Measurements from ENCODE around the gene RIT1. TPM values are rescaled to one million over a fixed set of nuclear protein-coding genes. Genes with fewer than 3 reads are reported as not detected.

The RIT1 gene
- total RNA-seq, 4 donors from 2014 or later: 19.5 to 32.6 (median 27.4) TPM

- H3K4me1 ChIP-seq: peaks cover 53 to 66% of the 10 kb centered on the region in 2 donors
- 49 to 52% methylated on average over 11 of the region's 11 CpGs for WGBS, 2 donors
- intact Hi-C loops (cut with DNase I): loop anchor here (5.0 kb wide), 1 partner anchor 36 kb away; the partner anchor contains the start of gene ARHGEF2
Measured at GRCh38 chr1:155940993-155941844, 30.1 kb upstream of the RIT1 start, which contains the start of gene RXFP4. Gene RXFP4 (plus strand): TSS chr1:155941638. CDS start chr1:155941710, 72 bp downstream.

GRCh38 chr1:155940482-155940992 is 29.4 kb upstream of the RIT1 start:
- H3K4me1 ChIP-seq: peaks cover 46 to 60% of the 10 kb centered on the region in 2 donors
- DNase-seq: peak; percentile 60 to 61
- H3K36me3 ChIP-seq: no peaks in the 10 kb centered on the region
- no peaks in the 10 kb centered on the region for H3K27me3 ChIP-seq
- H3K27ac ChIP-seq: peak overlapping the region; percentile 76 to 87 (median 86)
- intact Hi-C loops (cut with DNase I): loop anchor here (5.0 kb wide), 1 partner anchor 37 kb away; the partner anchor contains the start of gene ARHGEF2
- no peak for TF ChIP-seq POLR2A (IDR thresholded peaks at IDR 0.05)
- TF ChIP-seq, protein P1, sequence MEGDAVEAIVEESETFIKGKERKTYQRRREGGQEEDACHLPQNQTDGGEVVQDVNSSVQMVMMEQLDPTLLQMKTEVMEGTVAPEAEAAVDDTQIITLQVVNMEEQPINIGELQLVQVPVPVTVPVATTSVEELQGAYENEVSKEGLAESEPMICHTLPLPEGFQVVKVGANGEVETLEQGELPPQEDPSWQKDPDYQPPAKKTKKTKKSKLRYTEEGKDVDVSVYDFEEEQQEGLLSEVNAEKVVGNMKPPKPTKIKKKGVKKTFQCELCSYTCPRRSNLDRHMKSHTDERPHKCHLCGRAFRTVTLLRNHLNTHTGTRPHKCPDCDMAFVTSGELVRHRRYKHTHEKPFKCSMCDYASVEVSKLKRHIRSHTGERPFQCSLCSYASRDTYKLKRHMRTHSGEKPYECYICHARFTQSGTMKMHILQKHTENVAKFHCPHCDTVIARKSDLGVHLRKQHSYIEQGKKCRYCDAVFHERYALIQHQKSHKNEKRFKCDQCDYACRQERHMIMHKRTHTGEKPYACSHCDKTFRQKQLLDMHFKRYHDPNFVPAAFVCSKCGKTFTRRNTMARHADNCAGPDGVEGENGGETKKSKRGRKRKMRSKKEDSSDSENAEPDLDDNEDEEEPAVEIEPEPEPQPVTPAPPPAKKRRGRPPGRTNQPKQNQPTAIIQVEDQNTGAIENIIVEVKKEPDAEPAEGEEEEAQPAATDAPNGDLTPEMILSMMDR (IDR thresholded peaks at IDR 0.05): no peak
- H3K4me3 ChIP-seq (replicated peaks in 1 of 3): no peak overlapping the region
- no peaks in the 10 kb centered on the region for H3K9me3 ChIP-seq
- 80 to 81% methylated on average over 4 of the region's 4 CpGs for WGBS, 2 donors

More at GRCh38 chr1:155940993-155941844, 30.1 kb upstream of the RIT1 start, which contains the start of gene RXFP4:
- no peaks in the 10 kb centered on the region for H3K36me3 ChIP-seq
- H3K27me3 ChIP-seq: no peaks in the 10 kb centered on the region
- TF ChIP-seq, protein P1 (IDR thresholded peaks at IDR 0.05): no peak
- TF ChIP-seq POLR2A (IDR thresholded peaks at IDR 0.05): no peak
- no peak within 1 kb of the TSS for H3K4me3 ChIP-seq (replicated peaks in 1 of 3)
- H3K9me3 ChIP-seq: no peaks in the 10 kb centered on the region
- peak within 1 kb of the TSS; percentile 76 to 87 (median 86) for H3K27ac ChIP-seq
- peak; percentile 46 to 55 for DNase-seq

GRCh38 chr1:155938220-155938627 is 27.1 kb upstream of the RIT1 start:
- DNase-seq: peak; percentile 39
- Histone ChIP-seq H3K27me3 (no peaks in the 10 kb centered on the region), H3K36me3 (no peaks in the 10 kb centered on the region), H3K27ac (peak overlapping the region; percentile 54 to 87 (median 86)), H3K4me1 (peaks cover 42 to 52% of the 10 kb centered on the region in 2 donors), H3K9me3 (no peaks in the 10 kb centered on the region), H3K4me3 (replicated peaks in 1 of 3) (no peak overlapping the region)
- TF ChIP-seq, protein P1 (IDR thresholded peaks at IDR 0.05): peak; percentile 18 to 96 (median 82)
- TF ChIP-seq POLR2A (IDR thresholded peaks at IDR 0.05): no peak
- 0% methylated on average over 1 of the region's 1 CpG for WGBS, 2 donors
- intact Hi-C loops (cut with DNase I): loop anchor here (10.0 kb wide), 1 partner anchor 117 kb away; the partner anchor contains the start of genes LAMTOR2 and UBQLN4

- intact Hi-C loops (cut with DNase I): loop anchor here (10.0 kb wide), 1 partner anchor 120 kb away; the partner anchor contains the start of genes LAMTOR2 and UBQLN4
- no peaks in the 10 kb centered on the region for H3K27me3 ChIP-seq
- peaks cover 41 to 53% of the 10 kb centered on the region in 2 donors for H3K4me1 ChIP-seq
- no peak for TF ChIP-seq POLR2A (IDR thresholded peaks at IDR 0.05)
- TF ChIP-seq, protein P1 (IDR thresholded peaks at IDR 0.05): peak in 1 of 6 experiments; percentile 5
- H3K27ac ChIP-seq: peak overlapping the region; percentile 77 to 92 (median 84)
- no peaks in the 10 kb centered on the region for H3K9me3 ChIP-seq
- peak overlapping the region in 2 of 3 donors; percentile 13 to 81 for H3K4me3 ChIP-seq (replicated peaks in 1 of 3)
- peaks cover 8 to 11% of the 10 kb centered on the region in 2 donors for H3K36me3 ChIP-seq
- 57 to 69% methylated on average over 24 of the region's 24 CpGs for WGBS, 2 donors
- peak; percentile 86 to 89 for DNase-seq
Measured at GRCh38 chr1:155934936-155935590, 23.9 kb upstream of the RIT1 start.
